ENCODE results near the gene BSPRY. TPM values are rescaled to one million over a fixed set of nuclear protein-coding genes. Genes with fewer than 3 reads are reported as not detected.

Gene BSPRY
- total RNA-seq, 1 experiment from 2014 or later: 6.4 TPM

DNA sequence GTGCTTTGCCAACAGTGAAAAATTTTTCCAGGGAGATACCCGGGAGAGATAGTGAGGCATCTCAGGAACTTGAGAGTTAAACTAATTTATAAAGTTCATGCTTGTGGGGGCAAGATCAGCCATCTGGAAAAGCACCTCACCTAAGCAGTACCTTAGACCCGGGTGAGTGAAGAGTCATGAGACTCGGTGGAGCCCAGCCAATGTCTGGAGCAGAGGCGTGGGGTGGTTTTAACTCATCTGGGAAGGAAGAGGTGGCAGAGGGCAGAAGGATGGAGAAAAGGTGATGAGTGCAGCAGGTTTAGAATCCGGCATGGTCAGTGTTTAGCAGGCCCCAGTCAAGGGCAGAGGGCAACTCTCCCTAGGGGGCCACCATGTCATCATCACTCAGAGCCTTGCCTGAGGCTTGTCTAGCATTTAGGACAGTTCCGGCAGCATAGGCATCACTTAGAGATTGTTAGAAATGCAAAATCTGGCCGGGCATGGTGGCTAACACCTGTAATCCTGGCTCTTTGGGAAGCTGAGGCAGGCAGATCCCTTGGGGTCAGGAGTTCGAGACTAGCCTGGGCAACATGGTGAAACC, 41.9 kb upstream of the BSPRY start (continued):
- TF ChIP-seq, protein P1, sequence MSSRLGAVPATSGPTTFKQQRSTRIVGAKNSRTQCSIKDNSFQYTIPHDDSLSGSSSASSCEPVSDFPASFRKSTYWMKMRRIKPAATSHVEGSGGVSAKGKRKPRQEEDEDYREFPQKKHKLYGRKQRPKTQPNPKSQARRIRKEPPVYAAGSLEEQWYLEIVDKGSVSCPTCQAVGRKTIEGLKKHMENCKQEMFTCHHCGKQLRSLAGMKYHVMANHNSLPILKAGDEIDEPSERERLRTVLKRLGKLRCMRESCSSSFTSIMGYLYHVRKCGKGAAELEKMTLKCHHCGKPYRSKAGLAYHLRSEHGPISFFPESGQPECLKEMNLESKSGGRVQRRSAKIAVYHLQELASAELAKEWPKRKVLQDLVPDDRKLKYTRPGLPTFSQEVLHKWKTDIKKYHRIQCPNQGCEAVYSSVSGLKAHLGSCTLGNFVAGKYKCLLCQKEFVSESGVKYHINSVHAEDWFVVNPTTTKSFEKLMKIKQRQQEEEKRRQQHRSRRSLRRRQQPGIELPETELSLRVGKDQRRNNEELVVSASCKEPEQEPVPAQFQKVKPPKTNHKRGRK (CRISPR knock-in tag; IDR thresholded peaks at IDR 0.05; ENCODE audit: borderline replicate concordance): no peak
- TF ChIP-seq, protein P2, sequence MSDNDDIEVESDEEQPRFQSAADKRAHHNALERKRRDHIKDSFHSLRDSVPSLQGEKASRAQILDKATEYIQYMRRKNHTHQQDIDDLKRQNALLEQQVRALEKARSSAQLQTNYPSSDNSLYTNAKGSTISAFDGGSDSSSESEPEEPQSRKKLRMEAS (CRISPR knock-in tag; IDR thresholded peaks at IDR 0.05): no peak
- TF ChIP-seq IRF2 (CRISPR knock-in tag; IDR thresholded peaks at IDR 0.05; ENCODE audit: borderline replicate concordance, low read depth): no peak
- TF ChIP-seq EMX1 (CRISPR knock-in tag; IDR thresholded peaks at IDR 0.05): no peak
- TF ChIP-seq ZNF263 (CRISPR knock-in tag; IDR thresholded peaks at IDR 0.05; ENCODE audit: low read depth): no peak
- no peak for TF ChIP-seq SMAD3 (CRISPR knock-in tag; IDR thresholded peaks at IDR 0.05; ENCODE audit: borderline replicate concordance)
- TF ChIP-seq, protein P3, sequence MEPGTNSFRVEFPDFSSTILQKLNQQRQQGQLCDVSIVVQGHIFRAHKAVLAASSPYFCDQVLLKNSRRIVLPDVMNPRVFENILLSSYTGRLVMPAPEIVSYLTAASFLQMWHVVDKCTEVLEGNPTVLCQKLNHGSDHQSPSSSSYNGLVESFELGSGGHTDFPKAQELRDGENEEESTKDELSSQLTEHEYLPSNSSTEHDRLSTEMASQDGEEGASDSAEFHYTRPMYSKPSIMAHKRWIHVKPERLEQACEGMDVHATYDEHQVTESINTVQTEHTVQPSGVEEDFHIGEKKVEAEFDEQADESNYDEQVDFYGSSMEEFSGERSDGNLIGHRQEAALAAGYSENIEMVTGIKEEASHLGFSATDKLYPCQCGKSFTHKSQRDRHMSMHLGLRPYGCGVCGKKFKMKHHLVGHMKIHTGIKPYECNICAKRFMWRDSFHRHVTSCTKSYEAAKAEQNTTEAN (CRISPR knock-in tag; IDR thresholded peaks at IDR 0.05): no peak
- no peak for TF ChIP-seq OVOL2 (CRISPR knock-in tag; IDR thresholded peaks at IDR 0.05; ENCODE audit: borderline replicate concordance)

DNA sequence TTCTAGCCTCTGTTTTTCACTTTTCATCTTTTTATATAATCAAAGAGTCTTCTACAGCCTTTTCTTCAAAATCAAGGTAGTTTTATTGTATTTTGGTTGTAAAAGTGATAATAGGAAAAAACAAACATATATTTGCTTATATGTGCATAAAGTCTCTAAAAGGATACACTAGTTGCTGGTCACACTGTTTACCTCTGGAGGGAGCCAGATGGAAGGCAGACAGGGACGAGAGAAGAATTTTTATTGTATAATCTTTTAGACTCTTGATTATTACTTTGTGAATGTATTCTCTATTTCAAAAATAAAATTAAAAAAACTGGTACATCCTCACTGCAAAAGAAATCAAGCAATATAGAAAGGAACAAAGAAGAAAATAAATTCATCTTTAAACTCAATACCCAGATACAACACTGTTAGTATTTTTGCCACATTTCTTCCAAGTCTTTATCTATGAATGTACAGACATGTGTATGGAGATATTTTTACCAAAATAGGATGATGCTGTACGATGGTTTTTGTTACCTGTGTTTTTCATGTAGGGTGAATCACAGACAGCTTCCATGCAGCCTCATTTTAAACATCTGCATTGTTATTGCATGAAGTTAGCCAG, 40.0 kb upstream of the BSPRY start:
- DNase-seq (ENCODE audit: low spot score) (no peak), ATAC-seq (no peak; the same call in 1 of the 2 replicates)
- Mint-ChIP-seq H3K27me3 (ENCODE audit: low read depth) (no peaks in the 10 kb centered on the region), H3K4me3 (no peak overlapping the region), H3K4me1 (0 out of 2 replicates have a peak, but pooled peaks cover 3% of the 10 kb centered on the region), H3K27ac (no peak overlapping the region), H3K36me3 (no peaks in the 10 kb centered on the region), H3K9me3 (no peaks in the 10 kb centered on the region)
- ChIA-PET CTCF (interaction anchor here (1.3 kb wide), 2 partner anchors 13 to 349 kb away, joined by 3 read pairs; no protein-coding TSS in a partner anchor), POLR2A (no interaction called here)
- TF ChIP-seq ESRRA (CRISPR knock-in tag; IDR thresholded peaks at IDR 0.05; ENCODE audit: borderline replicate concordance) (no peak), JAZF1 (CRISPR knock-in tag; IDR thresholded peaks at IDR 0.05) (no peak), KAT7 (CRISPR knock-in tag; IDR thresholded peaks at IDR 0.05; ENCODE audit: borderline replicate concordance) (no peak), IRF2 (CRISPR knock-in tag; IDR thresholded peaks at IDR 0.05; ENCODE audit: borderline replicate concordance, low read depth) (no peak), ZNF263 (CRISPR knock-in tag; IDR thresholded peaks at IDR 0.05; ENCODE audit: low read depth) (no peak), GABPB1 (CRISPR knock-in tag; IDR thresholded peaks at IDR 0.05) (no peak), CREB1 (CRISPR knock-in tag; IDR thresholded peaks at IDR 0.05) (no peak)
- TF ChIP-seq, protein P4, sequence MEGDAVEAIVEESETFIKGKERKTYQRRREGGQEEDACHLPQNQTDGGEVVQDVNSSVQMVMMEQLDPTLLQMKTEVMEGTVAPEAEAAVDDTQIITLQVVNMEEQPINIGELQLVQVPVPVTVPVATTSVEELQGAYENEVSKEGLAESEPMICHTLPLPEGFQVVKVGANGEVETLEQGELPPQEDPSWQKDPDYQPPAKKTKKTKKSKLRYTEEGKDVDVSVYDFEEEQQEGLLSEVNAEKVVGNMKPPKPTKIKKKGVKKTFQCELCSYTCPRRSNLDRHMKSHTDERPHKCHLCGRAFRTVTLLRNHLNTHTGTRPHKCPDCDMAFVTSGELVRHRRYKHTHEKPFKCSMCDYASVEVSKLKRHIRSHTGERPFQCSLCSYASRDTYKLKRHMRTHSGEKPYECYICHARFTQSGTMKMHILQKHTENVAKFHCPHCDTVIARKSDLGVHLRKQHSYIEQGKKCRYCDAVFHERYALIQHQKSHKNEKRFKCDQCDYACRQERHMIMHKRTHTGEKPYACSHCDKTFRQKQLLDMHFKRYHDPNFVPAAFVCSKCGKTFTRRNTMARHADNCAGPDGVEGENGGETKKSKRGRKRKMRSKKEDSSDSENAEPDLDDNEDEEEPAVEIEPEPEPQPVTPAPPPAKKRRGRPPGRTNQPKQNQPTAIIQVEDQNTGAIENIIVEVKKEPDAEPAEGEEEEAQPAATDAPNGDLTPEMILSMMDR (IDR thresholded peaks at IDR 0.05): no peak
- TF ChIP-seq, protein P5, sequence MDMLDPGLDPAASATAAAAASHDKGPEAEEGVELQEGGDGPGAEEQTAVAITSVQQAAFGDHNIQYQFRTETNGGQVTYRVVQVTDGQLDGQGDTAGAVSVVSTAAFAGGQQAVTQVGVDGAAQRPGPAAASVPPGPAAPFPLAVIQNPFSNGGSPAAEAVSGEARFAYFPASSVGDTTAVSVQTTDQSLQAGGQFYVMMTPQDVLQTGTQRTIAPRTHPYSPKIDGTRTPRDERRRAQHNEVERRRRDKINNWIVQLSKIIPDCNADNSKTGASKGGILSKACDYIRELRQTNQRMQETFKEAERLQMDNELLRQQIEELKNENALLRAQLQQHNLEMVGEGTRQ (CRISPR knock-in tag; IDR thresholded peaks at IDR 0.05): no peak

DNA sequence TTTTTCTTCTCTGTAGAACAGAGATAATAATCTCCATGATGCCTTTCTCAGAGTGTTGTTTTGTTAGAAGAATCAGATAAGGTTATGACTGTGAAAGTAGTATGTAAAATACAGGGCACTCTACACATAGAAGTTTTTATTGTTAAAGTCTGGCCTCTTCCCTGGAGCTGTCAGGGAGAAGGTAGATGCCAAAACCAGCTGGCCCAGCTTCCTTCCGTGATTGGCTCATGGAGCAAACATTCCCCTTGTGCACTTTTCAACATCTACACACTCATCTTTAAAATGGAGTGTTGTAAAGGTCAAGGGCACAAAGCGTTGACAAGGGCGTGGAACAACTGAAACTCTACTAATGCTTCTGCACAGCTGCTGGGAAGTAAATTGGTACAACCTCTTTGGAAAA, 38.8 kb upstream of the BSPRY start:
- Mint-ChIP-seq H3K27me3 (ENCODE audit: low read depth) (no peaks in the 10 kb centered on the region), H3K27ac (no peak overlapping the region), H3K4me3 (no peak overlapping the region), H3K4me1 (0 out of 2 replicates have a peak, but pooled peaks cover 3% of the 10 kb centered on the region), H3K9me3 (no peaks in the 10 kb centered on the region), H3K36me3 (no peaks in the 10 kb centered on the region)
- CTCF ChIA-PET: interaction anchor here (0.8 to 1.3 kb wide), 4 partner anchors 14 to 348 kb away, joined by 3 to 4 read pairs (median 3); partner anchors contain the start of gene ALAD
- POLR2A ChIA-PET: no interaction called here
- ATAC-seq: no peak
- DNase-seq (ENCODE audit: low spot score): no peak
- TF ChIP-seq, protein P6, sequence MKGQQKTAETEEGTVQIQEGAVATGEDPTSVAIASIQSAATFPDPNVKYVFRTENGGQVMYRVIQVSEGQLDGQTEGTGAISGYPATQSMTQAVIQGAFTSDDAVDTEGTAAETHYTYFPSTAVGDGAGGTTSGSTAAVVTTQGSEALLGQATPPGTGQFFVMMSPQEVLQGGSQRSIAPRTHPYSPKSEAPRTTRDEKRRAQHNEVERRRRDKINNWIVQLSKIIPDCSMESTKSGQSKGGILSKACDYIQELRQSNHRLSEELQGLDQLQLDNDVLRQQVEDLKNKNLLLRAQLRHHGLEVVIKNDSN (CRISPR knock-in tag; IDR thresholded peaks at IDR 0.05): no peak
- TF ChIP-seq ESRRA (CRISPR knock-in tag; IDR thresholded peaks at IDR 0.05; ENCODE audit: borderline replicate concordance) (no peak), ZNF423 (CRISPR knock-in tag; IDR thresholded peaks at IDR 0.05) (no peak), SP1 (CRISPR knock-in tag; conservative IDR thresholded peaks at IDR 0.05) (no peak), ZNF416 (CRISPR knock-in tag; IDR thresholded peaks at IDR 0.05) (no peak), FOXK1 (CRISPR knock-in tag; IDR thresholded peaks at IDR 0.05) (no peak)
- TF ChIP-seq, protein P4 (IDR thresholded peaks at IDR 0.05): no peak
- TF ChIP-seq, protein P7, sequence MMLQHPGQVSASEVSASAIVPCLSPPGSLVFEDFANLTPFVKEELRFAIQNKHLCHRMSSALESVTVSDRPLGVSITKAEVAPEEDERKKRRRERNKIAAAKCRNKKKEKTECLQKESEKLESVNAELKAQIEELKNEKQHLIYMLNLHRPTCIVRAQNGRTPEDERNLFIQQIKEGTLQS (CRISPR knock-in tag; conservative IDR thresholded peaks at IDR 0.05): no peak

All from WTC11 (cell line).